ENCODE results near the gene SMPD3.

The SMPD3 gene

GRCh38 chr16:68470461-68471150 lies 22.3 kb upstream of the SMPD3 start:
- DNase-seq, result peak; percentile 26

- peak; percentile 14 for DNase-seq
Measured at GRCh38 chr16:68469796-68470460, 21.6 kb upstream of the SMPD3 start.

GRCh38 chr16:68468842-68469241 lies 20.5 kb upstream of the SMPD3 start:
- no peak for DNase-seq

GRCh38 chr16:68466174-68466573 lies 17.9 kb upstream of the SMPD3 start:
- DNase-seq, result no peak

GRCh38 chr16:68463904-68464303 lies 15.6 kb upstream of the SMPD3 start:
- no peak for DNase-seq

- no peak for DNase-seq
Measured at GRCh38 chr16:68460067-68460466, 11.8 kb upstream of the SMPD3 start.

GRCh38 chr16:68459457-68459856 lies 11.1 kb upstream of the SMPD3 start:
- DNase-seq, result no peak

- no peak for DNase-seq
Measured at GRCh38 chr16:68458551-68458950, 10.2 kb upstream of the SMPD3 start.

- no peak for DNase-seq
Measured at GRCh38 chr16:68458101-68458500, 9.8 kb upstream of the SMPD3 start.

GRCh38 chr16:68455631-68456030 lies 7.3 kb upstream of the SMPD3 start:
- no peak for DNase-seq

- DNase-seq, result no peak
Measured at GRCh38 chr16:68454920-68455435, 6.7 kb upstream of the SMPD3 start.

- DNase-seq, result no peak
Measured at GRCh38 chr16:68453816-68454215, 5.5 kb upstream of the SMPD3 start.

- no peak for DNase-seq
Measured at GRCh38 chr16:68452176-68452575, 3.9 kb upstream of the SMPD3 start.

- DNase-seq, result no peak
Measured at GRCh38 chr16:68451676-68452075, 3.4 kb upstream of the SMPD3 start.

GRCh38 chr16:68450741-68451255 lies 2.5 kb upstream of the SMPD3 start:
- no peak for DNase-seq

- no peak for DNase-seq
Measured at GRCh38 chr16:68447653-68448359, 502 bp downstream of the SMPD3 start.

GRCh38 chr16:68446681-68447652 lies 1.3 kb downstream of the SMPD3 start:
- DNase-seq, result no peak

GRCh38 chr16:68445458-68445857 lies 2.9 kb downstream of the SMPD3 start:
- DNase-seq, result peak; percentile 49

- peak; percentile 19 for DNase-seq
Measured at GRCh38 chr16:68444056-68444657, 4.2 kb downstream of the SMPD3 start.

- no peak for DNase-seq
Measured at GRCh38 chr16:68436581-68436980, 11.7 kb downstream of the SMPD3 start.

- no peak for DNase-seq
Measured at GRCh38 chr16:68434624-68435210, 13.6 kb downstream of the SMPD3 start.

- no peak for DNase-seq
Measured at GRCh38 chr16:68433316-68433715, 15.0 kb downstream of the SMPD3 start.

All from CD4-positive, alpha-beta T cell treated with Interleukin-10 for 1 hour (primary cell).